Stomach (tissue), 4 donors: ENCODE results near the gene CCDC12.

Experiments used
- CTCF ChIP-seq, 7 experiments: fragments of 450-650 bp in 4 of 7; fragments of 200-600 bp in 3 of 7; sonication (generic) in 3 of 7; IDR thresholded peaks; one replicate each; pipeline ENCODE4 v1.5.1; 2016 to 2019; ENCODE audit warnings: antibody characterized with exemption in 7 of 7, control low read depth in 2 of 7, mild to moderate bottlenecking in 1 of 7
- EP300 ChIP-seq: sonication (generic); formaldehyde crosslinking; IDR thresholded peaks from one replicate; pipeline ENCODE4 v1.6.1; 2017; ENCODE audit warnings: antibody characterized with exemption

DNA sequence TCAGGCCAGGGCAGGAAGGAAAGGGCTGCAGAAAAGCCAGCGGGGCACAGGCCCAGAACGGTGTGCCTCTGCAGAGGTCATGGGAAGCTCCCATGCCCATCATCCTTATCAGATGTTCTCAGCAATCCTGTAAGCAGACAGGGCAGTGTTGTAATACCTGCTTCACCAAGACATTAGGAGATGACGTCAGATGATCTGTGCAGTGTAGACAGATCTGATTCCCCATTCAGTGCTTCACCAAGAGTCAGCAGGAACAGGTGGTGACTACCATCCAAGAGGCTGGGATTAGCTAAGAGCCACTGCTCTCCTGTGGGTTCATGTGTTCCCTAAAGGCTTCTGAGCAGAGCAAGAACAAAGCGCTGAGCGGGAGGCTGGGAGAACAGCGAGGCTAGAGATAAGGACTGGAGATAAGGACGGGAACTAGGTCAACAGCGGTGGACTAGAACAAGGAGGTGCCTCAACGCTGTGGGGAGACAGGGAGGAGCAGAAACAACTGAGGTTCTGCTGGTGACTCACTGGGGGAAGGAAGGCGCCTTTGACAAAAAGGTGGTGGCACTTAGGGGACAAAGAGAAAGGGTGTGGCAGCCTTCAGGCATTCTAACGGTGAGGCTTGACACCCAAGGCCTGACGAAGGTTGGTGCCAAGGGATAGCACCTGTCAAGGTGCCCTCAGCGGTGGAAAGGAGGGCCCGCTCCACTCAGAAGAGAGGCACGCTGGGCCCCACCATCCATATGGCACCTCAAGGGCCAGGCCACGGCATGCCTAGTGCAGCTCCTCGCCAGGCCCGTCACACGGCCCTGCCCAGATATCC is 28.4 kb downstream of the CCDC12 start:
- TF ChIP-seq CTCF (IDR thresholded peaks at IDR 0.05) = no peak
- TF ChIP-seq EP300 = no peak
